H1 (cell line): ENCODE results near the gene CCDC148. TPM values are rescaled to one million over a fixed set of nuclear protein-coding genes. Genes with fewer than 3 reads are reported as not detected.

Experiments
- CTCF ChIA-PET: fragments of 300-600 bp; sonication (Branson Sonifier 250); formaldehyde crosslinking; loops from one replicate; lab custom pipeline; 2021; ENCODE audit not compliant: partially characterized antibody; lab: Charles Lee
- POLR2A ChIA-PET: fragments of 300-600 bp; sonication (Branson Sonifier 250); formaldehyde crosslinking; loops from one replicate; lab custom pipeline; 2021; ENCODE audit warnings: inconsistent platforms; ENCODE audit not compliant: partially characterized antibody; lab: Charles Lee
- DNase-seq, 2 experiments: peaks; one replicate each; pipeline versions ENCODE4 v3.0.0 to v3.0.0-alpha.2; 2010 to 2022; ENCODE audit warnings: low spot score in 2 of 2, low read depth in 1 of 2, mixed read lengths in 1 of 2
- FAIRE-seq: peaks from 2 replicates; lab custom pipeline; 2011; peaks lifted over from hg19 to GRCh38; lab: Jason Lieb, UNC
- H2AFZ ChIP-seq: 2 replicates; pipeline ENCODE4 v1.8.1; 2012; ENCODE audit warnings: low read length, inconsistent platforms
- H2AK5ac ChIP-seq: 2 replicates; pipeline ENCODE4 v1.6.1; 2013; ENCODE audit warnings: low read depth, low read length
- H2BK120ac ChIP-seq: replicated peaks from 2 replicates; pipeline ENCODE3; 2013; ENCODE audit warnings: low read depth, low read length, inconsistent platforms
- H2BK12ac ChIP-seq: 2 replicates; pipeline ENCODE4 v1.6.1; 2013; ENCODE audit warnings: low read depth, low read length
- H2BK15ac ChIP-seq: 2 replicates; pipeline ENCODE4 v1.6.1; 2013; ENCODE audit warnings: low read length
- H2BK20ac ChIP-seq: 2 replicates; pipeline ENCODE4 v1.6.1; 2013; ENCODE audit warnings: low read length
- H2BK5ac ChIP-seq: 2 replicates; pipeline ENCODE4 v1.6.1; 2013; ENCODE audit warnings: low read depth, low read length
- H3K14ac ChIP-seq: 2 replicates; pipeline ENCODE4 v1.6.1; 2013; ENCODE audit warnings: inconsistent platforms; ENCODE audit not compliant: insufficient read length
- H3K18ac ChIP-seq: 2 replicates; pipeline ENCODE4 v1.6.1; 2013; ENCODE audit warnings: low read length; ENCODE audit errors: extremely low read depth
- H3K23ac ChIP-seq: 2 replicates; pipeline ENCODE4 v1.6.1; 2013; ENCODE audit warnings: inconsistent platforms; ENCODE audit not compliant: insufficient read length
- H3K23me2 ChIP-seq: 2 replicates; pipeline ENCODE4 v1.6.1; 2013; ENCODE audit warnings: low read depth, low read length
- H3K27ac ChIP-seq: 2 replicates; pipeline ENCODE4 v1.6.1; 2011; ENCODE audit warnings: low read depth, low read length, inconsistent platforms
- H3K27me3 ChIP-seq, 4 experiments: replicated peaks in 1 of 4; 1 replicate in 1 of 4; 2 replicates in 3 of 4; pipeline versions ENCODE4 v1.6.1 to v1.8.1; 2011 to 2013; ENCODE audit warnings: low read length in 3 of 4, mild to moderate bottlenecking in 3 of 4, inconsistent platforms in 2 of 4, mixed read lengths in 2 of 4, moderate library complexity in 1 of 4; ENCODE audit not compliant: control insufficient read depth in 3 of 4, insufficient read depth in 3 of 4; ENCODE audit errors: extremely low read depth in 1 of 4
- H3K36me3 ChIP-seq, 4 experiments: 2 replicates each; pipeline versions ENCODE4 v1.6.1 to v1.8.1; 2011 to 2013; ENCODE audit warnings: mild to moderate bottlenecking in 4 of 4, low read length in 3 of 4, moderate library complexity in 2 of 4, control low read depth in 1 of 4, inconsistent platforms in 1 of 4; ENCODE audit not compliant: insufficient read depth in 4 of 4, control insufficient read depth in 2 of 4
- H3K4ac ChIP-seq: replicated peaks from 2 replicates; pipeline ENCODE3; 2013; ENCODE audit warnings: low read length, low read depth, mixed read lengths, inconsistent platforms; ENCODE audit not compliant: insufficient read length
- H3K4me1 ChIP-seq, 4 experiments: replicated peaks in 1 of 4; 1 replicate in 1 of 4; 2 replicates in 3 of 4; pipeline versions ENCODE4 v1.6.1 to v1.8.1; 2011 to 2013; ENCODE audit warnings: low read length in 3 of 4, inconsistent platforms in 2 of 4, mixed read lengths in 1 of 4; ENCODE audit not compliant: insufficient read depth in 4 of 4, control insufficient read depth in 3 of 4
- H3K4me2 ChIP-seq, 2 experiments: 2 replicates each; pipeline versions ENCODE4 v1.6.1 to v1.8.1; 2011 to 2013; ENCODE audit warnings: low read depth in 2 of 2, low read length in 2 of 2, control low read depth in 1 of 2, inconsistent platforms in 1 of 2, mild to moderate bottlenecking in 1 of 2; ENCODE audit not compliant: insufficient read depth in 1 of 2
- H3K4me3 ChIP-seq, 4 experiments: fragments of 200-600, 300-600 bp in 1 of 4; sonication (generic), shearing (Covaris generic), sonication (Bioruptor Twin) in 1 of 4; 2 replicates each; pipeline versions ENCODE4 v1.5.1 to v1.8.1; 2011 to 2016; ENCODE audit warnings: low read length in 4 of 4, low read depth in 3 of 4, control low read depth in 2 of 4, inconsistent platforms in 2 of 4, mild to moderate bottlenecking in 2 of 4, mixed read lengths in 1 of 4, moderate library complexity in 1 of 4; ENCODE audit not compliant: insufficient read depth in 2 of 4; ENCODE audit errors: extremely low read depth in 1 of 4
- H3K56ac ChIP-seq: replicated peaks from 2 replicates; pipeline ENCODE3; 2013; ENCODE audit warnings: low read depth, mild to moderate bottlenecking, mixed read lengths, low read length, inconsistent platforms; ENCODE audit not compliant: insufficient read length
- H3K79me1 ChIP-seq: 2 replicates; pipeline ENCODE4 v1.6.1; 2013; ENCODE audit warnings: low read depth, low read length, control low read depth
- H3K79me2 ChIP-seq, 2 experiments: 2 replicates each; pipeline versions ENCODE4 v1.6.1 to v1.8.1; 2012 to 2013; ENCODE audit warnings: low read length in 2 of 2, mild to moderate bottlenecking in 2 of 2, inconsistent platforms in 1 of 2; ENCODE audit not compliant: insufficient read depth in 2 of 2, control insufficient read depth in 1 of 2
- H3K9ac ChIP-seq, 4 experiments: replicated peaks in 1 of 4; 1 replicate in 1 of 4; 2 replicates in 3 of 4; pipeline versions ENCODE4 v1.6.1 to v1.8.1; 2011 to 2013; ENCODE audit warnings: low read depth in 3 of 4, low read length in 3 of 4, control low read depth in 2 of 4, mild to moderate bottlenecking in 2 of 4, moderate library complexity in 2 of 4, inconsistent platforms in 1 of 4; ENCODE audit errors: extremely low read depth in 1 of 4
- H3K9me3 ChIP-seq, 2 experiments: 2 replicates each; pipeline versions ENCODE4 v1.6.1 to v1.8.1; 2012 to 2013; ENCODE audit warnings: mild to moderate bottlenecking in 2 of 2, moderate library complexity in 2 of 2, control low read depth in 1 of 2, inconsistent platforms in 1 of 2, low read depth in 1 of 2, low read length in 1 of 2, mixed read lengths in 1 of 2; ENCODE audit not compliant: insufficient read depth in 2 of 2
- H4K20me1 ChIP-seq, 2 experiments: replicated peaks in 1 of 2; 2 replicates each; pipeline versions ENCODE3 to v1.8.1; 2011 to 2013; ENCODE audit warnings: inconsistent platforms in 2 of 2, low read length in 2 of 2, mild to moderate bottlenecking in 1 of 2; ENCODE audit not compliant: insufficient read depth in 2 of 2, control insufficient read depth in 1 of 2
- H4K5ac ChIP-seq: 2 replicates; pipeline ENCODE4 v1.6.1; 2013; ENCODE audit warnings: low read length, low read depth, mixed read lengths, inconsistent platforms; ENCODE audit not compliant: insufficient read length
- H4K8ac ChIP-seq: 2 replicates; pipeline ENCODE4 v1.8.0; 2013; ENCODE audit warnings: mild to moderate bottlenecking, moderate library complexity, low read length, inconsistent platforms; ENCODE audit not compliant: insufficient read depth; ENCODE audit errors: extremely low read depth
- H4K91ac ChIP-seq: replicated peaks from 2 replicates; pipeline ENCODE3; 2013; ENCODE audit warnings: low read length, mixed read lengths, inconsistent platforms; ENCODE audit not compliant: insufficient read length
- CTBP2 ChIP-seq: IDR thresholded peaks from 2 replicates; pipeline ENCODE4 v1.7.0; 2011; ENCODE audit warnings: borderline replicate concordance, mild to moderate bottlenecking, moderate library complexity, mixed read lengths, low read length; ENCODE audit not compliant: insufficient read depth, insufficient read length
- WGBS, 2 experiments: shearing (Covaris generic) in 1 of 2; methylation state at CpG; one replicate each; pipeline versions ENCODE4 v1.1.6 to v1.1.7; 2013 to 2015; ENCODE audit warnings: low lambda C conversion rate in 2 of 2, mixed read lengths in 2 of 2, inconsistent platforms in 1 of 2, low coverage in 1 of 2, missing lambda C conversion rate in 1 of 2; ENCODE audit not compliant: insufficient replicate concordance in 2 of 2, insufficient coverage in 1 of 2, insufficient read length in 1 of 2; ENCODE audit errors: extremely low coverage in 1 of 2, missing lambda C conversion rate in 1 of 2; 5-methylcytosine and 5-hydroxymethylcytosine counted together
- polyA plus RNA-seq, 7 experiments: library from polyadenylated mRNA; depleted of rRNA in 3 of 7; stranded (reverse) in 5 of 7; unstranded in 2 of 7; fragments of >200 nt in 5 of 7; fragments of 200-250 nt in 2 of 7; gene quantifications; 1 replicate in 5 of 7; 2 replicates in 1 of 7; 4 replicates in 1 of 7; pipeline versions ENCODE4 v1.2.1 to v1.2.3, GENCODE V29; 2011 to 2013; ENCODE audit warnings: missing spikeins in 2 of 7, mixed read lengths in 2 of 7
- total RNA-seq: library from RNA; stranded (reverse); fragmentation: NEBNext Ultra II Directional; extraction: Animal tissue kit (Norgen Biotek cat#: 25700); gene quantifications from 2 replicates; pipeline ENCODE4 v1.2.1, GENCODE V29; 2021
- TF ChIP-seq, protein P1 (sequence below): IDR thresholded peaks from 2 replicates; pipeline ENCODE4 v1.6.1; 2012; ENCODE audit warnings: low read length, inconsistent platforms

The CCDC148 gene
- total and polyA plus RNA-seq, 2 of the 8 experiments (the other 6 are each of a cell fraction or from before 2014, with no cell fraction given) = 0.45 to 1.3 TPM

GRCh38 chr2:158213773-158214172 is 242.8 kb downstream of the CCDC148 start:
- peak; percentile 48 for FAIRE-seq
- no peak overlapping the region for H4K5ac ChIP-seq

More at GRCh38 chr2:158213773-158214172, 242.8 kb downstream of the CCDC148 start:
- Histone ChIP-seq H3K23ac (no peak overlapping the region), H2BK12ac (no peak overlapping the region), H3K14ac (no peak overlapping the region), H3K9ac (0 out of 7 replicates have a peak overlapping the region, but pooled peaks of 1 of the 4 experiments have one; percentile 44), H3K4me3 (no peak overlapping the region), H4K8ac (no peak overlapping the region), H3K27ac (no peak overlapping the region), H4K20me1 (no peaks in the 10 kb centered on the region), H3K9me3 (no peaks in the 10 kb centered on the region), H4K91ac (no peak overlapping the region), H2BK15ac (no peak overlapping the region), H3K27me3 (no peaks in the 10 kb centered on the region), H2AK5ac (no peak overlapping the region), H3K23me2 (no peaks in the 10 kb centered on the region), H3K4ac (no peak overlapping the region), H3K4me2 (peak overlapping the region in 1 of 2 experiments; percentile 34; a peak in 1 of 4 replicates), H3K79me2 (no peaks in the 10 kb centered on the region), H3K18ac (no peak overlapping the region), H3K79me1 (no peaks in the 10 kb centered on the region), H2BK5ac (no peak overlapping the region), H3K36me3 (no peaks in the 10 kb centered on the region), H2BK20ac (no peak overlapping the region), H2AFZ (no peak overlapping the region), H3K56ac (no peak overlapping the region), H2BK120ac (no peak overlapping the region), H3K4me1 (no peaks in the 10 kb centered on the region; a peak in 1 of 7 replicates)
- 38% methylated on average over 2 of the region's 2 CpGs; no CpG with 5 or more reads in 1 of the 2 experiments for WGBS, 2 experiments
- POLR2A ChIA-PET = interaction anchor here (1.7 kb wide), 1 partner anchor 13 kb away, joined by 4 read pairs; no protein-coding TSS in a partner anchor
- TF ChIP-seq, protein P1, sequence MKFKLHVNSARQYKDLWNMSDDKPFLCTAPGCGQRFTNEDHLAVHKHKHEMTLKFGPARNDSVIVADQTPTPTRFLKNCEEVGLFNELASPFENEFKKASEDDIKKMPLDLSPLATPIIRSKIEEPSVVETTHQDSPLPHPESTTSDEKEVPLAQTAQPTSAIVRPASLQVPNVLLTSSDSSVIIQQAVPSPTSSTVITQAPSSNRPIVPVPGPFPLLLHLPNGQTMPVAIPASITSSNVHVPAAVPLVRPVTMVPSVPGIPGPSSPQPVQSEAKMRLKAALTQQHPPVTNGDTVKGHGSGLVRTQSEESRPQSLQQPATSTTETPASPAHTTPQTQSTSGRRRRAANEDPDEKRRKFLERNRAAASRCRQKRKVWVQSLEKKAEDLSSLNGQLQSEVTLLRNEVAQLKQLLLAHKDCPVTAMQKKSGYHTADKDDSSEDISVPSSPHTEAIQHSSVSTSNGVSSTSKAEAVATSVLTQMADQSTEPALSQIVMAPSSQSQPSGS = no peak
- no peak for TF ChIP-seq CTBP2
- CTCF ChIA-PET = no interaction called here
- DNase-seq = no peak
